Right cardiac atrium (tissue), 5 donors: ENCODE data around the gene ZNF140. TPM values are rescaled to one million over a fixed set of nuclear protein-coding genes. Genes with fewer than 3 reads are reported as not detected.

Experiments used
- ATAC-seq, 2 donors: fragments of 200-7000 bp; cut with Tn5 transposase; one replicate each; pipeline versions ENCODE4 v1.8.0 to v1.9.1; 2020; ENCODE audit warnings: moderate library complexity in 2 of 2, mild to moderate bottlenecking in 1 of 2
- DNase-seq, 3 donors: peaks; one replicate each; pipeline ENCODE4 v3.0.0-alpha.2; 2020
- H3K27ac ChIP-seq: one replicate; pipeline ENCODE4 v1.5.1; 2013; ENCODE audit warnings: mild to moderate bottlenecking, low read length, control low read depth, moderate library complexity
- H3K27me3 ChIP-seq: one replicate; pipeline ENCODE4 v1.6.1; 2013; ENCODE audit not compliant: control insufficient read depth, insufficient read depth
- H3K4me1 ChIP-seq: one replicate; pipeline ENCODE4 v1.6.1; 2013; ENCODE audit warnings: low read length; ENCODE audit not compliant: control insufficient read depth, insufficient read depth
- H3K4me3 ChIP-seq: one replicate; pipeline ENCODE4 v1.5.1; 2013; ENCODE audit warnings: low read length, control low read depth
- H3K9me3 ChIP-seq: one replicate; pipeline ENCODE4 v1.6.1; 2013; ENCODE audit warnings: low read length; ENCODE audit not compliant: control insufficient read depth
- WGBS: extraction: QIAGEN DNeasy Blood & Tissue Kit; methylation state at CpG from one replicate; pipeline ENCODE4 v1.1.7; 2013; 5-methylcytosine and 5-hydroxymethylcytosine counted together
- intact Hi-C, 4 donors: fragments of 100-400 bp; cut with DNase I; formaldehyde crosslinking; loops; one replicate each; pipeline versions ENCODE4 v1.11.0 to v1.14.0; 2022 to 2023
- polyA plus RNA-seq: library from polyadenylated mRNA; stranded (reverse); fragments of 200-250 nt; gene quantifications from one replicate; pipeline ENCODE4 v1.2.3, GENCODE V29; 2013
- total RNA-seq, 4 donors: library from RNA; stranded (reverse); fragmentation: NEBNext Ultra II Directional; extraction: Animal tissue kit (Norgen Biotek cat#: 25700); gene quantifications; one replicate each; pipeline ENCODE4 v1.2.1, GENCODE V29; 2021
- donor health status: healthy with polysubstance abuse.
- donor health status: DM: no; HTN: yes; CAD: no.
- donor health status: DM: no; HTN: no; CAD: no.
- donor health status: DM: no; HTN: yes; CAD: no; lungs with severe emphysema.
- donor health status: DM: yes; HTN: yes; CAD: no.

Gene ZNF140
- total and polyA plus RNA-seq, 5 donors, result 8.5 to 10.7 (median 10.3) TPM

GRCh38 chr12:133130038-133130807 is 49.5 kb downstream of the ZNF140 start, which contains the start of the genes ZNF10 and ZNF891:
ZNF10 (plus strand) TSS chr12:133130627; CDS start chr12:133144493, 13,866 bp downstream.
ZNF891 (minus strand) TSS chr12:133130274; CDS start chr12:133121918, 8,356 bp downstream.
- Histone ChIP-seq H3K27me3 (no peaks in the 10 kb centered on the region), H3K4me3 (peak within 1 kb of the TSS; percentile 77), H3K4me1 (no peaks in the 10 kb centered on the region), H3K27ac (peak within 1 kb of the TSS; percentile 80), H3K9me3 (peaks cover 10% of the 10 kb centered on the region)
- peak; percentile 97 to 99 (median 99) for DNase-seq
- peak; percentile 99 for ATAC-seq
- intact Hi-C loops, result loop anchor here in 1 of 4 donors (2.0 kb wide), 1 partner anchor 93 kb away; the partner anchor contains the start of gene ZNF84
- under 1% methylated on average over 87 of the region's 87 CpGs for WGBS

DNA sequence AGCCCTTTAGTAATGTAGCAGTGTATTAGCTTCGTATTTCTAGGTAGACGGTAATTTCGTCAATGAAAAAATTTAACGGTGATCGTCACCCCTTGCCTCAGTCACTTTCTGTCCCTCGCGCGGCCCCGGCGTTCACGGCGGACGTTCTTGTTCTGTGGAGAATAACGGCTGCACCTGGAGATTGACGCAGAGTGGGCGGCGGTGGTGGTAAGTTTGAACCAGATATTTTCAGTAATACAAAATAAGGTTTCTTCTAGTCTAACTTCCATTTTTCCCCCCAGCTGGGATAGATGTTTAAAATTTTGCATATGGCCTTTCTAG is 50.0 kb downstream of the ZNF140 start:
- H3K27ac ChIP-seq, result peak overlapping the region; percentile 80
- H3K27me3 ChIP-seq, result no peaks in the 10 kb centered on the region
- under 1% methylated on average over 17 of the region's 17 CpGs for WGBS
- ATAC-seq (peak in 1 of 2 donors; percentile 6), DNase-seq (peak; percentile 46 to 72 (median 66))
- H3K9me3 ChIP-seq, result peaks cover 12% of the 10 kb centered on the region
- peak overlapping the region; percentile 77 for H3K4me3 ChIP-seq
- no peaks in the 10 kb centered on the region for H3K4me1 ChIP-seq
- intact Hi-C loops, result loop anchor here in 1 of 4 donors (2.0 kb wide), 1 partner anchor 94 kb away; the partner anchor contains the start of gene ZNF84

- Histone ChIP-seq H3K4me3 (no peak overlapping the region), H3K9me3 (peaks cover 18% of the 10 kb centered on the region), H3K27ac (no peak overlapping the region), H3K4me1 (no peaks in the 10 kb centered on the region), H3K27me3 (no peaks in the 10 kb centered on the region)
- 85% methylated on average over 2 of the region's 2 CpGs for WGBS
- DNase-seq, result no peak
- no peak for ATAC-seq
- intact Hi-C loops, result no loop called here
Observed at GRCh38 chr12:133135747-133136146, 55.0 kb downstream of the ZNF140 start.

DNA sequence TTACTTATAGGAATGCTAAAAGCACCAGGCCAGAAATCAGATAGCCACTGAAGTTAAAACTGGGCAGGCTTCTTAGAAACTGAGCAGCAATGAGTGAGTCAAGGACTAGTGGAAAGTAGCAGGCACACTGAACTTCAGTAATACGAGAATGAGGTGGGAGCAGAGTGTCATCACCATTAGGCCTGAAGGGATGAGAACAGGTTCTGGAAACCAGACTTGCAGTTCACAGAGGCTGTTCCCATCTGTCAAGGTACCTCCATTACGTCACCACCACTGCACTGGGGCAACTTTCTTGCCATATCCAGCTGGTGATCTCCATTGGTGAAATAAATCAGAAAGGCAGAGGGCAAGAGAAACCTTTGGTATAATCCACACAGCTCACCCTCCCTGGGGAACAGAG is 65.3 kb downstream of the ZNF140 start:
- Histone ChIP-seq H3K4me3 (no peak overlapping the region), H3K9me3 (peaks cover 21% of the 10 kb centered on the region), H3K4me1 (no peaks in the 10 kb centered on the region), H3K27me3 (no peaks in the 10 kb centered on the region), H3K27ac (no peak overlapping the region)
- DNase-seq (no peak), ATAC-seq (no peak)
- intact Hi-C loops, result no loop called here
- WGBS, result 96% methylated on average over 2 of the region's 2 CpGs

GRCh38 chr12:133156125-133156690 is 75.5 kb downstream of the ZNF140 start:
- H3K4me1 ChIP-seq, result no peaks in the 10 kb centered on the region
- WGBS, result 96% methylated on average over 2 of the region's 2 CpGs
- no peak for DNase-seq
- intact Hi-C loops, result no loop called here
- no peak for ATAC-seq
- peak overlapping the region; percentile 20 for H3K4me3 ChIP-seq
- peaks cover 24% of the 10 kb centered on the region for H3K9me3 ChIP-seq
- no peaks in the 10 kb centered on the region for H3K27me3 ChIP-seq
- H3K27ac ChIP-seq, result no peak overlapping the region

Other genes starting within 250 kb of the ZNF140 start
- 10 to 100 TPM; 15.3 to 27.6 (median 17.5) TPM for gene CHFR, start 193.3 kb upstream of the ZNF140 start, total RNA-seq
- gene CHFR, start 193.3 kb upstream of the ZNF140 start, polyA plus RNA-seq, result 12.5 TPM
- 10 to 100 TPM in 3 of 4 donors, 1 to 10 TPM in 1; 9.7 to 17.4 (median 15.3) TPM for gene ZNF605, start 124.6 kb upstream of the ZNF140 start, total RNA-seq
- 6.5 TPM for gene ZNF605, start 124.6 kb upstream of the ZNF140 start, polyA plus RNA-seq
- gene ZNF26, start 94.6 kb upstream of the ZNF140 start, total RNA-seq, result 1 to 10 TPM; 4.3 to 6.3 (median 5.5) TPM
- 2.3 TPM for gene ZNF26, start 94.6 kb upstream of the ZNF140 start, polyA plus RNA-seq
- 10 to 100 TPM; 19.5 to 23.8 (median 21.3) TPM for gene ZNF84, start 43.4 kb upstream of the ZNF140 start, total RNA-seq
- 11.1 TPM for gene ZNF84, start 43.4 kb upstream of the ZNF140 start, polyA plus RNA-seq
- gene ZNF891, start 49.4 kb downstream of the ZNF140 start, total RNA-seq, result 1 to 10 TPM; 1.2 to 1.5 (median 1.3) TPM
- gene ZNF891, start 49.4 kb downstream of the ZNF140 start, polyA plus RNA-seq, result 0.86 TPM
- gene ZNF10, start 49.7 kb downstream of the ZNF140 start, total RNA-seq, result 10 to 100 TPM in 3 of 4 donors, 1 to 10 TPM in 1; 7.7 to 11.4 (median 10.4) TPM
- 7.8 TPM for gene ZNF10, start 49.7 kb downstream of the ZNF140 start, polyA plus RNA-seq
- 10 to 100 TPM in 3 of 4 donors, 1 to 10 TPM in 1; 9.7 to 13.6 (median 12.5) TPM for gene ZNF268, start 100.6 kb downstream of the ZNF140 start, total RNA-seq
- gene ZNF268, start 100.6 kb downstream of the ZNF140 start, polyA plus RNA-seq, result 2.9 TPM
- gene ANHX, start 155.0 kb downstream of the ZNF140 start, total RNA-seq, result not detected
- not detected for gene ANHX, start 155.0 kb downstream of the ZNF140 start, polyA plus RNA-seq